ENCODE results near the gene SIGLECL1. TPM values are rescaled to one million over a fixed set of nuclear protein-coding genes. Genes with fewer than 3 reads are reported as not detected.

The SIGLECL1 gene
- total and polyA plus RNA-seq, 2 donors (not counting 1 experiment from before 2014, with no cell fraction given): not detected

DNA sequence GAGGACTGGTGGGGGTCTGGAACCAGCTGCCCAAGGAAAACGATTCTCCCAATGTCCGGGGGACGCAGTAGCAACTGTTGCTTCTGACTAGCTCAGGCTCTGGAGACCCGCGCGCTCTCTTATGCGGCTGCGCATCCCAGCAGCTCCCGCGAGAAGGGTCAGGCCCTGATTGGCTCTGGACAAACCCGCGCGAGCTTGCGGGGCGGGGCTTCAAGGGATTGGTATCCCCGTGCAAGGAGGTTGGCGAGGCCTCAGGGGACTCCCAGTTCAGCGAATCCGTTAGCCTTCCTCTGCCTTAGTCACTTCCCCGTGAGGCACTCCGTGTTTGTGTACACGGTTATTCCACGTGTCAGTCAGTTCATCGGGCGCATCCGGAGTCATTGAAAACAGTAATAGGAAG is 20.2 kb downstream of the SIGLECL1 start:
- Histone ChIP-seq H3K27me3 (ENCODE audit: control insufficient read depth, insufficient read depth, low read length) (no peaks in the 10 kb centered on the region), H4K20me1 (ENCODE audit: control insufficient read depth, extremely low read depth, insufficient read depth, low read length) (no peaks in the 10 kb centered on the region), H3K4me3 (replicated peaks in 1 of 4; ENCODE audit: control extremely low read depth in 1 of 4, insufficient read depth in 1 of 4, low read depth in 3 of 4, low read length in 4 of 4) (no peak overlapping the region), H3K9me3 (ENCODE audit: control insufficient read depth, insufficient read depth, low read depth, low read length) (no peaks in the 10 kb centered on the region), H2AFZ (ENCODE audit: low read length) (no peak overlapping the region), H3K79me2 (ENCODE audit: control insufficient read depth, insufficient read depth, low read length) (no peaks in the 10 kb centered on the region), H3K4me2 (ENCODE audit: extremely low read depth, insufficient read depth, low read length) (no peak overlapping the region), H3K4me1 (ENCODE audit: control insufficient read depth, extremely low read depth, insufficient read depth, low read length) (no peaks in the 10 kb centered on the region), H3K27ac (ENCODE audit: insufficient read depth, low read length) (no peak overlapping the region), H3K9ac (ENCODE audit: insufficient read depth, low read length) (no peak overlapping the region), H3K36me3 (ENCODE audit: control insufficient read depth, insufficient read depth, low read length) (no peaks in the 10 kb centered on the region)
- TF ChIP-seq EZH2 (IDR thresholded peaks at IDR 0.05; ENCODE audit: low read length, missing control alignments): no peak
- TF ChIP-seq, protein P1, sequence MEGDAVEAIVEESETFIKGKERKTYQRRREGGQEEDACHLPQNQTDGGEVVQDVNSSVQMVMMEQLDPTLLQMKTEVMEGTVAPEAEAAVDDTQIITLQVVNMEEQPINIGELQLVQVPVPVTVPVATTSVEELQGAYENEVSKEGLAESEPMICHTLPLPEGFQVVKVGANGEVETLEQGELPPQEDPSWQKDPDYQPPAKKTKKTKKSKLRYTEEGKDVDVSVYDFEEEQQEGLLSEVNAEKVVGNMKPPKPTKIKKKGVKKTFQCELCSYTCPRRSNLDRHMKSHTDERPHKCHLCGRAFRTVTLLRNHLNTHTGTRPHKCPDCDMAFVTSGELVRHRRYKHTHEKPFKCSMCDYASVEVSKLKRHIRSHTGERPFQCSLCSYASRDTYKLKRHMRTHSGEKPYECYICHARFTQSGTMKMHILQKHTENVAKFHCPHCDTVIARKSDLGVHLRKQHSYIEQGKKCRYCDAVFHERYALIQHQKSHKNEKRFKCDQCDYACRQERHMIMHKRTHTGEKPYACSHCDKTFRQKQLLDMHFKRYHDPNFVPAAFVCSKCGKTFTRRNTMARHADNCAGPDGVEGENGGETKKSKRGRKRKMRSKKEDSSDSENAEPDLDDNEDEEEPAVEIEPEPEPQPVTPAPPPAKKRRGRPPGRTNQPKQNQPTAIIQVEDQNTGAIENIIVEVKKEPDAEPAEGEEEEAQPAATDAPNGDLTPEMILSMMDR (conservative IDR thresholded peaks at IDR 0.05 in 1 of 2, IDR thresholded peaks at IDR 0.05 in 1 of 2; ENCODE audit: low read depth in 1 of 2, low read length in 2 of 2): no peak
- no peak for DNase-seq (ENCODE audit: low read depth in 2 of 2)

DNA sequence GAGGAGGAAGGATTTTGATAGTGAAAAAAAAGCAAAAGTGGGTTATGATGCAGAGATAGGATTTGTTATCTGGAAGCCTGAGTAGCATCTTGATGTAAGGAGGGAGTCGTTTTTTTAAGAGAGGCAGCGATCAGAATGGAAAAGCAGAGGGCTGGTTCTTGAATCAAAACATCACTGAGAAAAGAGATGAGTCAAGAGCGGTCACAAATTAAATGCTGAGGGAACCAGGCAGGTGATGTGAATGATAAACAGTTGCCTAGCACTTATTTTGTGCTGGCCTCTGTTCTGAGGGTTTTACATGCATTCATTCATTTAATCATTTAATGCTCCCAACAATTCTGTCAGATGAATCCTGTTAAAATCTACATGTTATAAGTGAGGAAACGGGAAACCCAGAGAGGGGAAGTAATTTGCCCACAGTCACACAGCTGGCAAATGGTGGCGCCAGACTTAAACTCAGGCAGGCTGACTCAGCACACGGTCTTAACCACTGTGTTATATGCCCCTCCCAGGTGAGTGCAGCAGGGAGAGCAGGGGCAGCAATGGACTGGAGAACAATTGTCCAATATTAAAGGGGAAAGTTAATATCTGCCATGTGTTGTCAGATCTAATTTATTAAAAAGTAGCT is 21.4 kb downstream of the SIGLECL1 start:
- H4K20me1 ChIP-seq (ENCODE audit: control insufficient read depth, extremely low read depth, insufficient read depth, low read length): no peaks in the 10 kb centered on the region
- H3K27me3 ChIP-seq (ENCODE audit: control insufficient read depth, insufficient read depth, low read length): no peaks in the 10 kb centered on the region
- TF ChIP-seq, protein P1 (conservative IDR thresholded peaks at IDR 0.05 in 1 of 2, IDR thresholded peaks at IDR 0.05 in 1 of 2; ENCODE audit: low read depth in 1 of 2, low read length in 2 of 2): no peak
- no peak for TF ChIP-seq EZH2 (IDR thresholded peaks at IDR 0.05; ENCODE audit: low read length, missing control alignments)
- no peak overlapping the region for H3K9ac ChIP-seq (ENCODE audit: insufficient read depth, low read length)
- no peak overlapping the region for H3K27ac ChIP-seq (ENCODE audit: insufficient read depth, low read length)
- H3K9me3 ChIP-seq (ENCODE audit: control insufficient read depth, insufficient read depth, low read depth, low read length): no peaks in the 10 kb centered on the region
- no peaks in the 10 kb centered on the region for H3K79me2 ChIP-seq (ENCODE audit: control insufficient read depth, insufficient read depth, low read length)
- DNase-seq (ENCODE audit: low read depth in 2 of 2): no peak
- no peaks in the 10 kb centered on the region for H3K36me3 ChIP-seq (ENCODE audit: control insufficient read depth, insufficient read depth, low read length)
- H2AFZ ChIP-seq (ENCODE audit: low read length): no peak overlapping the region
- H3K4me2 ChIP-seq (ENCODE audit: extremely low read depth, insufficient read depth, low read length): no peak overlapping the region
- no peak overlapping the region for H3K4me3 ChIP-seq (replicated peaks in 1 of 4; ENCODE audit: control extremely low read depth in 1 of 4, insufficient read depth in 1 of 4, low read depth in 3 of 4, low read length in 4 of 4)
- H3K4me1 ChIP-seq (ENCODE audit: control insufficient read depth, extremely low read depth, insufficient read depth, low read length): no peaks in the 10 kb centered on the region

DNA sequence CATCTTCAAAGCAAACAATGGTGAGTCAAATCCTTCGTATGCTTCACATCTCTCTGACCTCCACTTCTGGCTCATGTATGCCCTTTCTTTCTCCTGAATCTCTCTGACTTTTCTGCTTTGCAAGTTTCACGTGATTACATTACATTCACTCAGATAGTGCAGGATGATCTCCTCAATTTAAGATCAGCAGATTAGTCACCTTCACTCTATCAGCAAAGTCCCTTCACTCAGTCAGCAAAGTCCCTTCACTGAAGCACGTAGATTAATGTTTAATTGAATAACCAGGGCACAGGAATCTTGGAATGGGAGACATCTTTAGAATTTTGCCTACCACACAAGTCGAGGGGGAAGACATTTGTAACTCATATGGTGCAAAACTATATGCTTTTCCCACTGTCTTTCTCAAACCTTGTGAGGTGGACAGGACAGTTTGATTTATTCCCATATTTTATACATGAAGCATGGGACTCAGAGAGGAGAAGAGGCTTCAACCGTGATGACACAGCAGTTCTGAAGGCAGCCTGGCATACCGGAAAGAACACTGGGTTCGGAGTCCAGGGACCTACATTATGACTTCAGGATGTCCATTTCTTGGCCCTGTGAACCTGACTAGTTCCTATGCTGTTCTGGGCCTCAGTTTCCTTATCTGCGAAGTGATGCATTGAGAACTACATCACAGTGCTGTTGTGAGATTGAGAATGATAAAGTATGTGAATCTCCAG is 23.3 kb downstream of the SIGLECL1 start:
- H3K27me3 ChIP-seq (ENCODE audit: control insufficient read depth, insufficient read depth, low read length): no peaks in the 10 kb centered on the region
- no peaks in the 10 kb centered on the region for H4K20me1 ChIP-seq (ENCODE audit: control insufficient read depth, extremely low read depth, insufficient read depth, low read length)
- no peak overlapping the region for H3K9ac ChIP-seq (ENCODE audit: insufficient read depth, low read length)
- H3K36me3 ChIP-seq (ENCODE audit: control insufficient read depth, insufficient read depth, low read length): no peaks in the 10 kb centered on the region
- no peaks in the 10 kb centered on the region for H3K4me1 ChIP-seq (ENCODE audit: control insufficient read depth, extremely low read depth, insufficient read depth, low read length)
- H3K9me3 ChIP-seq (ENCODE audit: control insufficient read depth, insufficient read depth, low read depth, low read length): no peaks in the 10 kb centered on the region
- no peak for DNase-seq (ENCODE audit: low read depth in 2 of 2)
- TF ChIP-seq EZH2 (IDR thresholded peaks at IDR 0.05; ENCODE audit: low read length, missing control alignments): no peak
- TF ChIP-seq, protein P1 (conservative IDR thresholded peaks at IDR 0.05 in 1 of 2, IDR thresholded peaks at IDR 0.05 in 1 of 2; ENCODE audit: low read depth in 1 of 2, low read length in 2 of 2): no peak
- no peak overlapping the region for H2AFZ ChIP-seq (ENCODE audit: low read length)
- H3K79me2 ChIP-seq (ENCODE audit: control insufficient read depth, insufficient read depth, low read length): no peaks in the 10 kb centered on the region
- no peak overlapping the region for H3K27ac ChIP-seq (ENCODE audit: insufficient read depth, low read length)
- no peak overlapping the region for H3K4me2 ChIP-seq (ENCODE audit: extremely low read depth, insufficient read depth, low read length)
- H3K4me3 ChIP-seq (replicated peaks in 1 of 4; ENCODE audit: control extremely low read depth in 1 of 4, insufficient read depth in 1 of 4, low read depth in 3 of 4, low read length in 4 of 4): no peak overlapping the region

Measured in fibroblast of lung (primary cell).